GM21367 (cell line): ENCODE data around the gene SYTL1.

Experiments used
- ATAC-seq: cut with Tn5 transposase; IDR thresholded peaks from one replicate; pipeline ENCODE4 v1.9.1; 2021; ENCODE audit not compliant: unreplicated experiment

SYTL1 gene

DNA sequence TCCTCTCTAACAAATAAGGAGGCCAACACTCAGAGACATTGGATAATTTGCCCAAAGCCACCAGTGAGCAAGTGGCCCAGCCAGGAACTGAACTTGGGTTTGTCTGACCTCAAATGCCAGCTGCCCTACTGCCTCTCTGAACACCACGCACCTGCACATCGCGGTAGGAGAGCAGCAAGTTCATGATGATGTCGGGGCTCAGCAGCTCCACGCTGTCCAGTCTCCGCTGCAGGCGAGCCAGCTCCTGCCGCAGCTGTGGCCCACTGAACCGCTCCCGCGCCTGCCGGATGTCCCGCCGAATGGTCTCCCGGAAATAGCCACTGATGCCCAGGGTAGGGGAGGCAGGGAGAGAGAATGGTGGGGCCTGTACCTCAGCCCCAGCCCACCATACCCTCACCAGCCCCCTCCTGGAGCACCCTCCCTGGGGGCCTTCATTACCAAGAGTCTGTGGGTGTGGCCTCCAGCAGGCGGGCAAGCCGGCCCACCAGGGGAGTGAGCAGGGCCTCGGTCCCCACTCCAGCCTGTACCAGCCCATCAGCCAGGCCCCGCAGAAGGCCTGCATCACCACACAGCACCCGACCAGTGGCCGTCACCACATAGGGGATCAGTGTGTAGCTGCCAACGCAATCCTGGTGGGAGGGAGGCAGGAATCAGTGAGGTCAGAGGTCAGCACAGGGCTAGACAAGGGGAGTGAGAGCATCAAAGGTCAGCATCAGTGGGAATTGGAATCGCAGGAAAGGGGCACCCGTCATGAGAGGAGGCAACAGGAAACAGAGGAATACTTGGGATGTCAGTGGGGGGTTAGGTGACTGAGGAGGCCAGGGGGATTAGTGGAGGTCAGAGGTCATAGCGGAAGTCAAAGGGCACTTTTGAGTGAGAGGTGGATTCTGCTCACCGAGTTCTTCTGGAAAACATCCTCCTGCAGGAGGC, 22.2 kb downstream of the SYTL1 start:
- no peak for ATAC-seq

DNA sequence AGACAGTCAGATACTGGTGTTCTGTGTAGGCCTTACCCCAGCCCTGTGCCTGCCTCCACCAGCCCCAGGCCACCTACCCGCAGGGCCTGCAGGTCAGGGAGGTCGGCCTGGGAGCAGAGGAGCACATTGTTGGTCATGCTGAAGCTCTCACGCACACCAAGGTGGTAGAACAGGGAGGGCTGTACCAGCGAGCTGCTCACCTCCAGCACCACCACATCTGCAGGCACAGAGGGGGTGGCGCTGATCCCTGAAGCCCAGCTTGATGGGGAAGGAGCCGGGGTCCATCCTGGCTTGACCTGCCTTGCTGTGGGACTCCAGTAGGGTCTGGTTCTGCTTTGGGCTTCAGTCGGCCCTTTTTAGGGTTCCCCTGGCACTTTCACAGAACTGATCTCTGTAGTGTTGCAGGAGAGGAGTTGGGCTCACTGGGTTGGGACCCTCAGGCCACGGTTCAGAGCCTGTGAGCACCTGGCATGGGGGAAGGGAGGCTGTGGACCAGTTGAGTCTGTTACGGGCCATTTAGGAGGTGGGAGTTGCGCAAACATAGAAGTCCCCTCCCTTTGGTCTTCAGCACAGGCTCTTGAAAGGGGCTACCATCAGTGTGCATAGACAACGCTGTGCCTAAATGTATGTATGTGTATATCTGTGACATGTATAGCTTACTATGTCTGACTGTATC, 23.0 kb downstream of the SYTL1 start:
- no peak for ATAC-seq

DNA sequence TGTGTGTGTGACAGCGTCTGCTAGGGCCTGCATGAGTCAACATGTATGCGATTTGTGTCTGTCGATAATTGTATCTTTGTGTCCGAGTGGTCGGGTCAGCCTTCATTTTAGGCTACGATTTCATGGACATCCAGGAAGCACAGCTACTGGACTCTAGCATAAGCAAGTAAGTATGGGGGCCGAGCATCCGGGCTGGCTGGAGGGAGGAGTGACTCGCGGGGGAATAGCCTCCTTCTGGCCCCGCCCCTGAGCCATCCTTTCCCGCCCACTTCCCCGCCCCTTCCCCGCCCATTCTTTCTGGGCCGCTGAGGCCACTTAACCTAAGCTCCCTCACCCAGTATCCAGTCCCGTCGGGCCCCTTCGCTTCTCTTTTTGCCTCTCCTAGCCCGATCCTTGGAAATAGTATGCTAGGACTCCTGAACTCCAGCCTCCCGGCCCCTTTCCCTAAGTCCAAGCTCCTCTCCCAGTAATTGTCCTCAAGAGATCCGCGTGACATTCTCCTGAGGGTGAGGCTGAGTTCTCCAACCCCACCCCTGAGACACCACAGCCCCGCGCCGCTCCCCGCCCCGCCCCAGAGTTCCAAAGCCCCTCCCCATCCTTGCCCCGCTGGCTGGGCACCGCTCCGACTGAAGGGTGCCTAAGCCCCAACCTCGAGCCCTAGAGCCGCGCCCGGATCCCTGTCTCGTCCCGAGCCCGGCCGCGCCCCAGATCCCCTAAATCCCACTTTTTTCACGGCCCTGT, 23.7 kb downstream of the SYTL1 start:
- peak; percentile 28 for ATAC-seq

DNA sequence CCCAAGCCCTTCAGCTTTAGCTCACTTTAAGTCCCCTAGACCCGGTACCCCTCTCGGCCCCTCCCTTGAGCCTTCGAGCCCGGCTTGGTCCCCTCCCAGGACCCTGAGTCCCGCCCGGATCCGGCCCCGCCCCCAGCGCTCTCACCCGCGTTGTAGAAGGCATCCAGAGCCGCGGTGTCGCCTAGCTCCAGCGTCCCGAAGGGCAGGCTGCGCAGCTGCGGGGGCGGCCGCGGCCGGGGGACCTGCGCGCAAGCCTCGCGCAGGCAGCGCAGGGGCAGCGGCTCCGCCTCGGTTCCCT, 24.2 kb downstream of the SYTL1 start:
- peak; percentile 30 for ATAC-seq

DNA sequence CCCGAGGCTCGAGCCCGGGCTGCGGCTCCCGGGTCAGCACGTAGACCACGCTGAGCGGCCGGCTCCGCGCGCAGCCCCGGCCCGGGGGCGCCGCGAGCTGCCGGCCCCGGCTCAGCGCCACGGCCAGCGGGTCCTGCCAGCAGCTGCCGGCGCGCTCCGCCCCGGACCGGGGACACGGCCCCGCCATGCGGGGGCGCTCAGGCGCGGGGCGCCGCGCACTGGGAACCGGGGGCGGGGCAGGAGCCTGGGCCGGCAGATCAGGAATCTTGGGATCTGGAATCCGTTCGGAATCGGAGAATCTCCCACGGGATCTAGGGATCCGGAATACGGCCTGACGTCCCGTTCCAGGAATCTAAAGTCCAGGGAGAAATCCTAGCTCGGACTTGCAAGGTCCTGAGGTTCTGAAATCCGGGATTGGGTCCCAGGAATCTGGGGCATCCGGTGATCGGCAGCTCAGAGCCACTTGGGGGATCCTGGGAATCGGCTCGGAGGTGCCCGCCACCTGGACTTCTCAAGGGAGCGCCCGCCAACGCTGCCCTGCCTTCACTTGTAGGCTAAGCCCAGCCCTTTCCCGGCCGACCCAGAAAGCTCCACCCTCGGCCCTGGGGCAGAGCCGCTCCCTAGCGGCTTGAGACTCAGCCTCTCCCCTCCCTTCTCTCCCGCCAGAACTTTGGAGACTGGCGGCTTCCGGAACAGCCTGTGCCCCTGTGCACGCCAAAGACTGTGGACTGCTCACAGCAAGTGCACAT, 24.8 kb downstream of the SYTL1 start, which contains the start of gene MAP3K6:
Gene MAP3K6, minus strand, starts transcription at position 551 of the 749 bp plus-strand sequence. Its CDS starts 364 bp downstream, at position 187.
- peak; percentile 32 for ATAC-seq

DNA sequence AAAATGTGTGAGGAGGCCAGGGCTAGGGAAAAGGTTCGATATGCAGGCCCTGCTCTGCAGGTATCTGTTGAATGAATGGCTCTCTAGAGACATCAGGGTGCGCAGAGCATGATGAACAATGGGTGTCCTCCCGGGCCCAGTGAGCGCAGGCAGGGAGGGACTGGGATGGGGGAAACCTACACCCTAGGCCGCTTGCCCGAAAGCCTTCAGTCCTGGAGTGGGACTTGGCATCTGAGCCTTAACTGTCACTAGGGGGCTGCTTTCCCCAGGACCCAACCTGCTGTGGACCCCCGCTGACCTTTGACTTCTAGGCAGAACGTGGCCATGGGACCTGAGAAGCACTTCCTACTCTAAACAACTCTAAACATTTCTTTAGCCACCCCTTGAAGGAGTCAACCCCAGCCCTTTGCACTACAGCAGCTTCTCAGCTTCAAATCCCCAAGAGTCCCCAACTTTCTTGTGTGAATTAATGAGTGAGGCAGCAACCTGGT, 25.4 kb downstream of the SYTL1 start:
- ATAC-seq: no peak

DNA sequence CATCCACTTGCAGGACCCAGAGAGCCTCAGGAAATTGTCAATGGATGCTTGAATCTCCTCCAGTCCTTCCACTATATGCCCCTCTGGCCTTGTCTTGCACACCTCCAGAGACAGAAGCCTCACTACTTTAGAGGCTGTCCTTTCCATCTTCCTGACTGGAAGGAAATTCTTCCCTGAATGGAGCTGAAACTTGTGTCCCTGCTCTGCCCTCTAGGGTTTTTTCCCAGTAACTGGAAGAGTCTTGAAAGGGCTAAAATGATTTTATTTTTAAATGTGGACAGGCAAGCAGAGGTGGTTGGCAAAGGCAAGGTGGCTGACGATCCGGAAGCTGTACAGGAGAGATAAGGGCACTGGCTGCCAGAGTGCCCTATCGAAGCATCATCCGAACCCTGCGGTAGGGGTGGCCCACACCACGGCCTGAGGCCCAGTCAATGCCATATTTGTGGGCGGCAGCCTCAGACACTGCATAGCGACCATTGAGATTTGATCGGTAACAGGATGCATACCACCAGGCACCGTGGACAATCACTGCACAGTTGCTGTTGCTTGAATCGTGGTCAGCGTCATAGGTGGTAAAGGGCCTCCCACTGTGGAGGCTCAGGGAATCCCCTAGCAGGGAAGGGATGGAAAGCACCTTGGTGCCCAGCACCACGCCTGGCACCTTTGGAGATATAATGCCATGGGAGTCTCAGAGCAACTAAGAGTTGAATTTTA, 27.2 kb downstream of the SYTL1 start:
- no peak for ATAC-seq

DNA sequence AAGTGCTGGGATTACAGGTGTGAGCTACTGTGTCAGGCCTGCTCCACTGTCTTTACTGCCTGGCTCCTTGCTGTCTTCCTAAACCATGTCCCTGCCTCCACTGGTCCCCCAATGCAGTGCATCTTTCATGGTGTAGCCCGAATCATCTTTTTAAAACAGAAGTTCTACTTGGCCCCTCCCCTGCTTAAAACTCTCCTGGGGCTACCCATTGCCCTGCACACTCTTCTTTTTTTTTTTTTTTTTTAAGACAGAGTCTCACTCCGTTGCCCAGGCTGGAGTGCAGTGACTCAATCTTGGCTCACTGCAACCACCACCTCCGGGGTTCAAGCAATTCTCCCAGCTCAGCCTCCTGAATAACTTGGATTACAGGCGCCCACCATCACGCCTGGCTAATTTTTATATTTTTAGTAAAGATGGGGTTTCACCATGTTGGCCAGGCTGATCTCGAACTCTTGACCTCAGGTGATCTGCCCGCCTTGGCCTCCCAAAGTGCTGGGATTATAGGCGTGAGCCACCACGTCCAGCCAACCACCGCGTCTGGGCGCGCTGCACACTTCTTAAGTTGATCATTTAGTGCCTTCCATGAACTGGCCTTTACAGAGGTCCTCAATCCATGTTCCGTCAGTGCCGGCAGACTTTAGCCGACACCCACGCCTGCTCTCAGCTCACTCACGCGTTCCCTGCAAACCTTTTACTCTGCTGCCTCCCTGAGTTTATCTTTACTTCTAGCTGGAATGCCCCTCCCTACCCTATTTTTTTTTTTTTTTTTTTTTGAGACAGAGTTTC, 30.4 kb downstream of the SYTL1 start:
- no peak for ATAC-seq

DNA sequence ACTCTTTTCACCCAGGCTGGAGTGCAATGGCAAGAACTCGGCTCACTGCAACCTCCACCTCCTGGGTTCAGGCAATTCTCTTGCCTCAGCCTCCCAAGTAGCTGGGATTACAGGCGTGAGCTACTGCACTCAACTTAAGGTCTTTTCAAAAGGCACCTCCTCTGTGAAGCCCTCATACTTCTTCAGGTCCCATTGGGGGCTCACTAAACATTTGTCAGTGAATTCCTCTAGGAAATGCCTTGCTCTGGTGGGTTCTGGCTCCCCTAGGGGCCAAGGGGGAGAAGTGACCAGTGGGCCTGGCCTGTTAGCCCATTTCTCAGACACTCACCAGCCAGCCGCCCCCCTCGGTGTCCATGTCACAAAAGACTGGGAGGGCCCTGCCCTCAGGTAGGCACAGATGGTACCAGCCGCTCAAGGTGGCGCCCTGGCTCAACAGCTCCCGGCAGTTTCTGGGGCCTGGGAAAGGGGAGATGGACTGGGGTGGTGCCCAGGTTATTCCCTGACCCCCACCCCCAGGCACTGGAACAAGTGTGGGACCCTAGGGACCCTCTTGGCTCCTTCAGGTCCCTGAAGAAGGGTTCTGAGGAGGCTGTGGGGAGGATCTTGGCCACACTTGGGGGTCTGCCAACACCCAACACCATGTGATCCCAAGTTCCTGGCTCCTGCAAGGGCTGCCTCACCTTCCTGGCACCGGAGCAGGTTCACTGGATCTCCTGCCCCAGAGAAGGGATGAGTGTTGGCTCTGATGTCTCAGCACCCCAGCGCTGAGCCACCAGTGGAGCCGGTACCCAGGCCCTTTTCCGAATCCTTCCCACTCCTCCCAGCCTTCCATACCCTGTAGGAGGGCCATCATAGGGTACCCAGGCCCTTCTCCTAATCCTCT, 31.2 kb downstream of the SYTL1 start:
- ATAC-seq: no peak

DNA sequence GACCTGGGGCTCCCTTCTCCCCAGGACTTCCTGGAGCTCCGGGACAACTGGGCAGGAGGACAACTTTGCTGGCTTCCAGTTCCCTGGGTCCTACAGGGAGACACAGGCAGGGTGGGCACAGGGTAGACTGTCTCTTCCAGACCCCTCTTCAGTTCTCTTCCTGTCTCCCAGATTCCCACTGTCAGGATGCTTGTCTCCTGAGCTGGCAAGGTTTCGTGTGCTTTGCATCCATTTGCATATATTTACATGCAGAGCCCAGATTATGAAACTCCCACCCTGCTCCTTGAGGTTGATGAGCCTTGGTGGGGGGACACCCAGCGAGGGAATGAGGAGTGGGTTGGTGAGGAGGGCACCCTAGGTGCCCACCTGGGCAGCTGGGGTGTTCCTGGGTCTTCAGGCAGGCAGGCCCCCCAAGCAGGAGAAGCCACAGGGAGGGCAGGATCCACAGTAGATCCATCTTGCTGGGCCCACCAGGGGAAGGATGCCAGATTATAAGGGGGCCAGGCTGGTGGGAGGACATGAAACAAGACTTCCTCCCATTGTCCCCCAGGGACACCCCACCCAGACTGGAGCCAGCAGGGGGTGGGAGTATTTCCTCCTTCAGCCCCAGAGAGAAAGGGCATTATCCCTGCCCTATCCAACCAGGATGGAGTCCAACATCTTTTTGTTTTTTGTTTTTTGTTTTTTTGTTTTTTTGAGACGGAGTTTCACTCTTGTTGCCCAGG, 32.7 kb downstream of the SYTL1 start, which contains the start of gene FCN3:
Gene FCN3, minus strand, starts transcription at position 463 of the 725 bp plus-strand sequence. Its CDS starts 6 bp downstream, at position 457.
- no peak for ATAC-seq

DNA sequence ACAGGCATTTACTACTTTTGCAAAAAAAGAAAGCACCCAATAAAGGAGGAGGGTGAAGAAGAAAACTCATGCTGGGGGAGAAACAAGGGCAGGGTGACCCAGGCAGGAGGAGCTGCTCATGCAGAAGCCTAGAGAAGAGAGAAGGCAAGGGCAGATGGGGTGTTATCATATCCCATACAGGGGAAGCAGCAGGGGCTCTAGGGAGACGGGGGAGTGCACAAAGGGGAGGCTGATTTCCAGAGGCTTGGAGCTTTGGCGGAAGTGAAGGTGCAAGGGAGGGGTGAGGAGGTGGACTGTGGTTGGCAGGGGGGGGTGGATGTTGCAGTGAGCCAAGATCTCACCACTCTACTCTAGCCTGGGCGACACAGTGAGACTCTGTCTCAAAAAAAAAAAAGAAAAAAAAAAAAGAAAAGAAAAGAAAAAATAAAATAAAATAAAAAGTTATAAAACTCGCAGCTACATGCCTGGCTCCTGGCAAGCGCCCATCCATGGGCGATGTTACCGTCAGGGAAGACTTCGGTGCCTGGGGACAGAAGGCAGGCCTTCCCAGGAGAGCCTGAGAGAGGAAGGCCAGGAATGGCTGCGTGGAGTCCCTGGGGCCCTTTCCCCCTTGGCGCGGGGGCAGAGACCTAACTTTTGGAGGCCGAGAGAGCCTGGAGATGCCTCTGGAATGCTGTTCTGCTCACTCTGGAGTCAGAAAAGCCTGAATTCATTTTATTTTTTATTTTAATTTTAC, 36.1 kb downstream of the SYTL1 start:
- no peak for ATAC-seq

DNA sequence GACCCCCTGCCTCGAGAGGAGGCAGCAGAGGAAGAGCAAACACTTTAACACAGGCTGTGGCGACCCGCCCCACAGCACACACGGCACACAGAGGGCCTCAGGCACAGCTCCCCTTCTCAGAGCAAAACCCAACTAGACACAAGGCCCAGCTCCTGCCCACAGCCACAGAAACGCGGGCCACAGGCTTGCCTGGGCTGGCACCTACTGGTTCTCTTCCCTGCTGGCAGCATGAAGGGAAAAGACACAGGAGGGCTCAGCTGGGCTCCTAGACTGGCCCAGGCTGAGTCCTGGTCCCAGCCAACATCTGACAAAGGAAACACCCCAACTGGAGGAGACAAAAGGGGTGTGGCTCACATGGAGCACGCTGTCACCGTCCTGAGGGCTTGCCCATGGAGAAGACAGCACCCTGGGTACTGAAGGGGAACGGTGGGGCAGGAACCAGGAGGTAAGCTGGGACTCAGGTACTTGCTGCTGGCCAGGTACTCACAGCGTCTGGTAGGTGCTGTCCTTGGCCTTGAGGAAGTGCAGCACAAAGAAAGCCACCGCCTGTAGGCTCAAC, 37.8 kb downstream of the SYTL1 start:
- no peak for ATAC-seq

DNA sequence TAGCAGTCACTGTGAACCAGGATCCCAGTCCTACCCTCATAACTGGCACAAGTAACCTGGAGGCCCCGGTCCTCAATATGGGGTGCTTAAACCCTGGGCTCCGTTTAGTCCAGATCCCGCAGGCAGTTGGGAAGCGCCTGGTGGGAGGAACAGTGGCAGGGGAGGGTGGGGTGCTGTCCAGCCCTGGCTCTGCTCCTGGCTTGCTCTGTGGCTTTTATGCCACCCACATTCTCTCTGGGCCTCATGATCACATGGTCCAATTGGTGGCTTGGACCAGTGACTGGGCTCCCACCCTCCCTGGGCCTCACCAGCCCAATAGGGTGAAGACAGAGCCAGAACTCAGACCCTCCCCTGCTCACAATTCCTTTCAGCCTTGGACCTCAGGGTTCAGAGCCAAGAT, 38.4 kb downstream of the SYTL1 start:
- no peak for ATAC-seq

DNA sequence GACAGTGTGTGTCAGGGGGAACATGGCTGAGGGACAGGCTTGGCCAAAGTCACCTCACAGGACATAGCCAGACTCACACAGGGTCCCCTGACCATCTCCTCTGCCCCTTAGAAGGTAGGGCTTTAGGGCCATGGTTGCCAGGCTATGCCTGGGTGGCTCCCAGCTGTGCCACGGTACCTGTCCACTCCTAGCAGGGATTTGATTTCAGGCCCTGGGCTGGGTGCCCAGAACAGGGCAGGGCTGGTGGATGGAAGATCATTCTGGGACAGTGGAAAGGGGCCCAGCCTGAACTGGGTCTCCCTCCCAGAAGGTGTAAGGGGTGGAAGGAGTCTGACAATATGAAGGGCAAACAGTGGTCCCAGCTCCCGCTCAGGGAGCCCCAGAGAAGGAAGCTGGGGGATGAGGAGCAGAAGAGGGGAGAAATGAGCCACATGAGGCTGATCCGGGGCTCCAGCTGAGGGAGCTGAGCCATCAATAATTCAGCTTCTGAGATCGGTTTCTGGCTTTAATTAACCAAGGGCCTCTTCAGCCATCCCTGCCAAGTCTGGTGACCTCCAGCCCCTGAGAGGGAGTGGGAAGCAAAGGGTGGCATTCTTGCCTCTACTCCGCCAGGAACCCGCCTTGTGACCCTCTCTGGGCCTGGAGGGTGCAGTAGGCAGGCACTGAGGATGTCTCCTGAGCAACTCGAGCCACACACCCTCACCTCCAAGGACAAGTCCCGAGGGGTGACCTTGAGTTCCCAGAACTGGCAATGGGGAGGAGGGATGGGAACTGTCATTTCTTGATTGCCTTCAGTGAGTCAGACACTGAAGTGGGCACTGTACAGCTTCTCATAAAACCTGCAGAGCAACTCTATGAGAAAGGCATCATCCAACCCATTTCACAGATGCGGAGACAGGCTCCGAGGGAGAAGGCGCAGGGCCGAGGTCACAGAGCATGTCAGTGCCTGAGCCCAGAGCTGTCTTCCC, 39.2 kb downstream of the SYTL1 start:
- no peak for ATAC-seq

DNA sequence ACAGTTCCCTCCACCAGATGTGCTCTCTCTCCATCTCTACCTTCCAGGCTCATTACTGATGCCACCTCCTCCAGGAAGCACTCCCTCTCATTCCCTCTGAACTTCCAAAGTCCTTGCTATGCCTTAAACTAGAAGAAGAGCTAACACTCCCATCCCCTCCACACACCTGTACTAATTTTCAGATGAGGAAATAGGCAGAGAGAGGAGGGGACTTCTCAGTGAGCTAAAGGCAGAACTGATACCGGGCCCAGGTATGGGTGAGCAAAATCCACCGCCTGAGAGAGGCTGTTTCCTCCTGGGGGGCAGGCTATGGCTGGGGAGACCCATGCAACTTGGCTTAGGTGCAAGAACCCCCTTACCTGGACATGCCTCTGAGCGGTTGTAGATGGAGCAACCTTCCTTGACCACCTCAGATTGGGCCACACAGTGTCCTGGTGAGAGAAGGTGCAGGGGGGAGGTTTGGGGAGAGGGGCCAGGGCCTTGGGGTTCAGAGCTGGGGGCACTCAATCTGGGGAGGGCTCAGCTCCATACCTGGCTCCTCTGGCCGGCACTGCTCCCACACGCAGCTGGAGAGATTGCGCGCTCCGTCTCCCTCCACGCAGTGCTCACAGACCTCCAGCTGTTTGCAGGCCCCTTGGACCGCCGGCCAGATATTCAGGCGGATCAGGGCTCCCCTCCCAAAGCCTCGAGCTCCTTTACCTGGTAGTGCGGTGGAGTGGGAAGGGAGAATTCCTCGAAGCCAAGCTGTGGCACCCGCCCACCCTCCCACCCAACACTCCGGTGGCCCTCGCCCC, 40.3 kb downstream of the SYTL1 start:
- ATAC-seq: no peak
